ENCODE data around the gene STRA8.

DNA sequence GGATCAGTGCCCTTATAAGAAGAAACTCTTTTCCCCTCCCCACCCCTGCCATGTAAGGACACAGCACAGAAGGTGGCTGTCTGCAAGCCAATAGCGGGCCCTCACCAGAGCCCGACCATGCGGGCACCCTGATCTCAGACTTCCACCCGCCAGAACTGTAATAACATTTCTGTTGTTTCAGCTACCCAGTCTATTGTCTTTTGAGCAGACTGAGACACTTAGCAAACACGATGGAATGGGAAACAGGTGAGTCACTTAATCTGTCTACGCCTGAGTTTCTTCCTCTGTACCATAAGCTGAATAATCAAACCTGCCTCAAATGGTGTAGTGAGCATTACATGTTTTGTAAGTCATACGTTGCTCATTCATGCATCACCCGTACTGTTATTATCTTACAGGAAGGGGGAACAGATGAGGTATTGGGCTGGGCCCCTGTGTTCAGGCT, 58.2 kb downstream of the STRA8 start:
- TF ChIP-seq, protein P1, sequence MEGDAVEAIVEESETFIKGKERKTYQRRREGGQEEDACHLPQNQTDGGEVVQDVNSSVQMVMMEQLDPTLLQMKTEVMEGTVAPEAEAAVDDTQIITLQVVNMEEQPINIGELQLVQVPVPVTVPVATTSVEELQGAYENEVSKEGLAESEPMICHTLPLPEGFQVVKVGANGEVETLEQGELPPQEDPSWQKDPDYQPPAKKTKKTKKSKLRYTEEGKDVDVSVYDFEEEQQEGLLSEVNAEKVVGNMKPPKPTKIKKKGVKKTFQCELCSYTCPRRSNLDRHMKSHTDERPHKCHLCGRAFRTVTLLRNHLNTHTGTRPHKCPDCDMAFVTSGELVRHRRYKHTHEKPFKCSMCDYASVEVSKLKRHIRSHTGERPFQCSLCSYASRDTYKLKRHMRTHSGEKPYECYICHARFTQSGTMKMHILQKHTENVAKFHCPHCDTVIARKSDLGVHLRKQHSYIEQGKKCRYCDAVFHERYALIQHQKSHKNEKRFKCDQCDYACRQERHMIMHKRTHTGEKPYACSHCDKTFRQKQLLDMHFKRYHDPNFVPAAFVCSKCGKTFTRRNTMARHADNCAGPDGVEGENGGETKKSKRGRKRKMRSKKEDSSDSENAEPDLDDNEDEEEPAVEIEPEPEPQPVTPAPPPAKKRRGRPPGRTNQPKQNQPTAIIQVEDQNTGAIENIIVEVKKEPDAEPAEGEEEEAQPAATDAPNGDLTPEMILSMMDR (IDR thresholded peaks at IDR 0.05), result no peak
- no peak for TF ChIP-seq EP300 (IDR thresholded peaks at IDR 0.05)
